Esophagus squamous epithelium (tissue), 5 donors: Measurements from ENCODE around the gene FKBP10. TPM values are rescaled to one million over a fixed set of nuclear protein-coding genes. Genes with fewer than 3 reads are reported as not detected.
A peak's percentile ranks its signal among the peaks of the same experiment; 100 is the strongest.

ENCODE experiments used
- DNase-seq: peaks from one replicate; lab custom pipeline; 2025; lab: John Stamatoyannopoulos, UW
- H3K27ac ChIP-seq, 4 donors: fragments of 200-600 bp; sonication (generic); one replicate each; pipeline ENCODE4 v1.5.1; 2016 to 2019; ENCODE audit warnings: mild to moderate bottlenecking in 1 of 4
- H3K27me3 ChIP-seq, 4 donors: fragments of 200-600 bp; sonication (generic); 1 replicate in 3 of 4; 2 replicates in 1 of 4; pipeline versions ENCODE4 v1.5.1 to v1.6.0; 2017 to 2021; ENCODE audit warnings: antibody characterized with exemption in 1 of 4
- H3K36me3 ChIP-seq, 3 donors: fragments of 200-600 bp; sonication (generic); one replicate each; pipeline ENCODE4 v1.5.1; 2016 to 2019
- H3K4me1 ChIP-seq, 3 donors: fragments of 200-600 bp; sonication (generic); one replicate each; pipeline ENCODE4 v1.5.1; 2017 to 2019
- H3K4me3 ChIP-seq, 4 donors: fragments of 200-600 bp; sonication (generic); 1 replicate in 3 of 4; 2 replicates in 1 of 4; pipeline ENCODE4 v1.5.1; 2016 to 2019; ENCODE audit warnings: mild to moderate bottlenecking in 2 of 4, moderate library complexity in 1 of 4
- H3K9me3 ChIP-seq, 3 donors: fragments of 200-600 bp; sonication (generic); one replicate each; pipeline ENCODE4 v1.5.1; 2016 to 2019
- POLR2A ChIP-seq, 4 donors: fragments of 450-650 bp; IDR thresholded peaks; one replicate each; pipeline ENCODE4 v1.6.1; 2017; ENCODE audit warnings: antibody characterized with exemption in 4 of 4, mild to moderate bottlenecking in 4 of 4, moderate library complexity in 3 of 4
- WGBS, 2 donors: methylation state at CpG; one replicate each; pipeline ENCODE4 v1.1.5; 2018; 5-methylcytosine and 5-hydroxymethylcytosine counted together
- intact Hi-C: fragments of 100-400 bp; cut with DNase I; formaldehyde crosslinking; loops from one replicate; pipeline ENCODE4 v1.15.0; 2022
- small RNA-seq, 4 donors: library from RNA; depleted of rRNA; stranded (forward); fragments of <200 nt; gene quantifications; one replicate each; pipeline ENCODE3, GENCODE V24; 2016
- total RNA-seq, 4 donors: library from RNA; depleted of rRNA; stranded (reverse); fragments of >200 nt; gene quantifications; one replicate each; pipeline ENCODE4 v1.1.0, GENCODE V29; 2016
- TF ChIP-seq, protein P1 (sequence below), 6 experiments: fragments of 450-650 bp in 4 of 6; fragments of 200-600 bp in 2 of 6; sonication (generic) in 2 of 6; IDR thresholded peaks; one replicate each; pipeline ENCODE4 v1.5.1; 2016 to 2019; ENCODE audit warnings: antibody characterized with exemption in 6 of 6, mild to moderate bottlenecking in 4 of 6, moderate library complexity in 4 of 6
- donor health status: DM: yes; HTN: yes; CAD: no.

FKBP10 gene
- total RNA-seq, 4 donors from 2014 or later = 0.19 to 21.4 (median 8.4) TPM

- Histone ChIP-seq H3K36me3 (peaks cover 20 to 71% (median 27%) of the 10 kb centered on the region in 3 donors), H3K4me3 (no peak overlapping the region)
- TF ChIP-seq, protein P1, sequence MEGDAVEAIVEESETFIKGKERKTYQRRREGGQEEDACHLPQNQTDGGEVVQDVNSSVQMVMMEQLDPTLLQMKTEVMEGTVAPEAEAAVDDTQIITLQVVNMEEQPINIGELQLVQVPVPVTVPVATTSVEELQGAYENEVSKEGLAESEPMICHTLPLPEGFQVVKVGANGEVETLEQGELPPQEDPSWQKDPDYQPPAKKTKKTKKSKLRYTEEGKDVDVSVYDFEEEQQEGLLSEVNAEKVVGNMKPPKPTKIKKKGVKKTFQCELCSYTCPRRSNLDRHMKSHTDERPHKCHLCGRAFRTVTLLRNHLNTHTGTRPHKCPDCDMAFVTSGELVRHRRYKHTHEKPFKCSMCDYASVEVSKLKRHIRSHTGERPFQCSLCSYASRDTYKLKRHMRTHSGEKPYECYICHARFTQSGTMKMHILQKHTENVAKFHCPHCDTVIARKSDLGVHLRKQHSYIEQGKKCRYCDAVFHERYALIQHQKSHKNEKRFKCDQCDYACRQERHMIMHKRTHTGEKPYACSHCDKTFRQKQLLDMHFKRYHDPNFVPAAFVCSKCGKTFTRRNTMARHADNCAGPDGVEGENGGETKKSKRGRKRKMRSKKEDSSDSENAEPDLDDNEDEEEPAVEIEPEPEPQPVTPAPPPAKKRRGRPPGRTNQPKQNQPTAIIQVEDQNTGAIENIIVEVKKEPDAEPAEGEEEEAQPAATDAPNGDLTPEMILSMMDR (IDR thresholded peaks at IDR 0.05) = no peak
- TF ChIP-seq POLR2A (IDR thresholded peaks at IDR 0.05) = no peak
These were observed 55.8 kb downstream of the FKBP10 start for GRCh38 chr17:41868568-41868967.

DNA sequence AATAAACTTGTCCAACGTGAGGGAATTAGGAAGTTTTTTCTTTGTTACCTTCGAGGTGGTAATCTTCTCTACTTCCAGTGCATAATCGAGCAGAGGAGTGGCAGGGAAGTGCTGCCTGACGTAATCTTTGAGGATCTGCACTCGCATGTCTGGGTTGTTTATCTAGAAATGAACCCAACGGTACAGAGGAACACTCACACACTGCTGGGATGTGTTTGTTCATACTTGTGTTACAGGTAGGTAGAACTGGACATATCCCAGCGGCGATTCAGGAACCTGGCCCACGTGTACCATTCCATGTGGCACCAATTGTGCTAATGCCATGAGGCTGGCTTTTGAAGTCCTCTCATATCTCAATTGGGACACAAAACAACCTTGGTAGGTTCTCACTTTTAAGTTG, 56.6 kb downstream of the FKBP10 start:
- Histone ChIP-seq H3K36me3 (peaks cover 20 to 80% (median 30%) of the 10 kb centered on the region in 3 donors), H3K27me3 (no peaks in the 10 kb centered on the region), H3K4me1 (peaks cover under 1 to 19% (median 4%) of the 10 kb centered on the region in 3 donors), H3K27ac (peak overlapping the region in 2 of 4 donors; percentile 23 to 43), H3K9me3 (no peaks in the 10 kb centered on the region), H3K4me3 (no peak overlapping the region)
- TF ChIP-seq, protein P1 (IDR thresholded peaks at IDR 0.05) = no peak
- no peak for TF ChIP-seq POLR2A (IDR thresholded peaks at IDR 0.05)
- no peak for DNase-seq
- intact Hi-C loops = no loop called here
- whole genome bisulfite sequencing, 2 donors = 37 to 50% methylated on average over 5 to 7 of the region's 9 CpGs

More at GRCh38 chr17:41868568-41868967, 55.8 kb downstream of the FKBP10 start:
- Histone ChIP-seq H3K27ac (peak overlapping the region in 2 of 4 donors; percentile 7 to 43), H3K4me1 (peaks cover 9 to 27% (median 11%) of the 10 kb centered on the region in 3 donors), H3K9me3 (no peaks in the 10 kb centered on the region), H3K27me3 (no peaks in the 10 kb centered on the region)
- DNase-seq = no peak
- intact Hi-C loops = no loop called here
- WGBS, 2 donors = 69 to 72% methylated on average over 3 of the region's 3 CpGs

- H3K27me3 ChIP-seq = no peaks in the 10 kb centered on the region
- no peak for DNase-seq
- peaks cover 0 to 16% (median 4%) of the 10 kb centered on the region in 3 donors for H3K4me1 ChIP-seq
- H3K36me3 ChIP-seq = peaks cover 20 to 87% (median 30%) of the 10 kb centered on the region in 3 donors
- TF ChIP-seq, protein P1 (IDR thresholded peaks at IDR 0.05) = no peak
- TF ChIP-seq POLR2A (IDR thresholded peaks at IDR 0.05) = no peak
- no peak overlapping the region for H3K4me3 ChIP-seq
- H3K27ac ChIP-seq = peak overlapping the region in 1 of 4 donors; percentile 43
- H3K9me3 ChIP-seq = no peaks in the 10 kb centered on the region
- intact Hi-C loops = no loop called here
- whole genome bisulfite sequencing, 2 donors = 81 to 93% methylated on average over 2 of the region's 2 CpGs
These were observed 57.3 kb downstream of the FKBP10 start for GRCh38 chr17:41870097-41870496.

GRCh38 chr17:41870627-41871026, 57.8 kb downstream of the FKBP10 start:
- intact Hi-C loops = no loop called here

DNA sequence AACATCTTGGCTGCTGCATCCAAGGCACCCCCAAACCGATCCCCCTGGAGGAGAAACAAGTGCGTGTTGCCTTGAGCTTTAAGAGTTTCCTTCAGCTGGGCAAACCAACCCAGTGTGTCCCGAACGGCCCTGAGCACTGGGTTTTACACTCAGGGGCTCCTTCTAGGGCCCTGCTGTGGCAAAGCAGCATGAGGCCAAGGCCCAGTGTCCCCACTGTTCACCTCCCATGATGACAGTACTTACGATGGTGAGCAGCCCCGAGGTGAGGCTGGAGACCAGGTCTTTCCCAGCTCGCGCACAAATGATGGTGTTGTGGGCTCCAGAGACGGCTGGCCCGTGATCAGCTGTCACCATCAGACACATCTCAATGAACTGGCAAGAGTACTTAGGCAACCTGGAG, 59.0 kb downstream of the FKBP10 start:
- WGBS, 2 donors = 96 to 100% methylated on average over 4 of the region's 10 CpGs
- peaks cover 20 to 95% (median 32%) of the 10 kb centered on the region in 3 donors for H3K36me3 ChIP-seq

More at GRCh38 chr17:41870627-41871026, 57.8 kb downstream of the FKBP10 start:
- H3K9me3 ChIP-seq = no peaks in the 10 kb centered on the region
- TF ChIP-seq, protein P1 (IDR thresholded peaks at IDR 0.05) = no peak
- no peak for TF ChIP-seq POLR2A (IDR thresholded peaks at IDR 0.05)
- no peaks in the 10 kb centered on the region for H3K27me3 ChIP-seq
- H3K36me3 ChIP-seq = peaks cover 20 to 89% (median 30%) of the 10 kb centered on the region in 3 donors
- 93% methylated on average over 5 to 7 of the region's 7 CpGs for WGBS, 2 donors
- no peak for DNase-seq
- peaks cover 0 to 13% (median 2%) of the 10 kb centered on the region in 3 donors for H3K4me1 ChIP-seq
- H3K27ac ChIP-seq = no peak overlapping the region
- H3K4me3 ChIP-seq = no peak overlapping the region

More for the DNA sequence above, 59.0 kb downstream of the FKBP10 start:
- no peak for DNase-seq
- H3K27ac ChIP-seq = no peak overlapping the region
- intact Hi-C loops = no loop called here
- no peaks in the 10 kb centered on the region for H3K27me3 ChIP-seq
- no peak for TF ChIP-seq POLR2A (IDR thresholded peaks at IDR 0.05)
- TF ChIP-seq, protein P1 (IDR thresholded peaks at IDR 0.05) = no peak
- no peaks in the 10 kb centered on the region for H3K9me3 ChIP-seq
- H3K4me3 ChIP-seq = no peak overlapping the region
- peaks cover 0 to 12% (median 0%) of the 10 kb centered on the region in 3 donors for H3K4me1 ChIP-seq

Small RNA genes within 50 kb of the gene (small RNA-seq; reads per million reads assigned to genes)
- 0 reads per million in 4 donors for gene AC125257.2

Other genes with a start within 250 kb of the FKBP10 start
- under 1 TPM in 2 of 4 donors, not detected in 2; 0.19 to 0.61 TPM for gene KRT9, start 240.9 kb upstream of the FKBP10 start, total RNA-seq
- gene KRT14, start 226.1 kb upstream of the FKBP10 start, total RNA-seq = 1,000 to 10,000 TPM in 2 of 4 donors, 100 to 1,000 TPM in 2; 115 to 7,717 (median 1,579) TPM
- 1,000 to 10,000 TPM in 2 of 4 donors, 100 to 1,000 TPM in 2; 156 to 6,712 (median 1,275) TPM for gene KRT16, start 200.2 kb upstream of the FKBP10 start, total RNA-seq
- gene KRT17, start 188.4 kb upstream of the FKBP10 start, total RNA-seq = 1,000 to 10,000 TPM in 1 of 4 donors, 10 to 100 TPM in 3; 45.8 to 2,552 (median 75.7) TPM
- gene EIF1, start 124.1 kb upstream of the FKBP10 start, total RNA-seq = 100 to 1,000 TPM in 3 of 4 donors, 10 to 100 TPM in 1; 96.5 to 311 (median 223) TPM
- not detected for gene GAST, start 100.7 kb upstream of the FKBP10 start, total RNA-seq
- gene HAP1, start 78.4 kb upstream of the FKBP10 start, total RNA-seq = under 1 TPM; 0.34 to 0.94 (median 0.53) TPM
- gene JUP, start 26.3 kb upstream of the FKBP10 start, total RNA-seq = 1,000 to 10,000 TPM in 2 of 4 donors, 100 to 1,000 TPM in 2; 709 to 2,355 (median 1,148) TPM
- 1 to 10 TPM; 2.4 to 7.1 (median 3.7) TPM for gene P3H4, start 1.1 kb upstream of the FKBP10 start, total RNA-seq
- gene NT5C3B, start 23.2 kb downstream of the FKBP10 start, total RNA-seq = 10 to 100 TPM; 23.8 to 45.4 (median 30.5) TPM
- under 1 TPM in 1 of 4 donors, not detected in 3; 0.57 TPM for gene KLHL10, start 24.8 kb downstream of the FKBP10 start, total RNA-seq
- 10 to 100 TPM; 11.8 to 20.4 (median 13.1) TPM for gene KLHL11, start 52.4 kb downstream of the FKBP10 start, total RNA-seq
- 100 to 1,000 TPM in 1 of 4 donors, 10 to 100 TPM in 3; 51.5 to 121 (median 62.7) TPM for gene ACLY, start 105.9 kb downstream of the FKBP10 start, total RNA-seq
- gene ODAD4, start 117.6 kb downstream of the FKBP10 start, total RNA-seq = under 1 TPM in 1 of 4 donors, not detected in 3; 0.38 TPM
- 10 to 100 TPM; 45.3 to 66.0 (median 53.0) TPM for gene CNP, start 153.8 kb downstream of the FKBP10 start, total RNA-seq
- 10 to 100 TPM; 42.6 to 82.0 (median 67.2) TPM for gene DNAJC7, start 204.4 kb downstream of the FKBP10 start, total RNA-seq
- gene NKIRAS2, start 207.1 kb downstream of the FKBP10 start, total RNA-seq = 10 to 100 TPM; 34.0 to 48.6 (median 35.7) TPM
- under 1 TPM in 3 of 4 donors, not detected in 1; 0.35 to 0.57 (median 0.48) TPM for gene C17orf113, start 237.6 kb downstream of the FKBP10 start, total RNA-seq